SK-N-SH (cell line): ENCODE results near the gene FGD3. TPM values are rescaled to one million over a fixed set of nuclear protein-coding genes. Genes with fewer than 3 reads are reported as not detected.

Experiments used
- CTCF ChIA-PET: fragments of 300-600, 350-600 bp; formaldehyde crosslinking; extraction: SDS; loops from one replicate; lab custom pipeline; 2021; lab: Yijun Ruan, JAX
- POLR2A ChIA-PET: fragments of 350-600 bp; sonication (Branson Sonifier 250); formaldehyde crosslinking; extraction: SDS; loops from one replicate; lab custom pipeline; 2020; ENCODE audit warnings: antibody characterized with exemption, inconsistent platforms; lab: Yijun Ruan, JAX
- DNase-seq: peaks from one replicate; pipeline ENCODE4 v3.0.0; 2012
- H2AFZ ChIP-seq: fragments of 200-600 bp; sonication (generic); 2 replicates; pipeline ENCODE4 v1.8.1; 2016; ENCODE audit warnings: antibody characterized with exemption, mild to moderate bottlenecking, low read depth
- H3F3A ChIP-seq: fragments of 200-600 bp; sonication (generic); replicated peaks from 2 replicates; pipeline ENCODE3; 2016; ENCODE audit warnings: antibody characterized with exemption, mild to moderate bottlenecking; ENCODE audit not compliant: insufficient read depth
- H3K27ac ChIP-seq, 2 experiments: fragments of 200-500 bp in 1 of 2; fragments of 200-600 bp in 1 of 2; sonication (Bioruptor generic) in 1 of 2; sonication (generic), shearing (Covaris generic) in 1 of 2; 2 replicates each; pipeline versions ENCODE4 v1.5.1 to v1.6.1; 2014 to 2016; ENCODE audit warnings: low read depth in 2 of 2, inconsistent platforms in 1 of 2, low read length in 1 of 2, mild to moderate bottlenecking in 1 of 2, mixed read lengths in 1 of 2
- H3K27me3 ChIP-seq: fragments of 200-600 bp; sonication (generic), shearing (Covaris generic); 2 replicates; pipeline ENCODE4 v1.6.1; 2016; ENCODE audit warnings: mixed run types; ENCODE audit not compliant: insufficient read depth
- H3K36me3 ChIP-seq, 2 experiments: fragments of 200-500 bp in 1 of 2; fragments of 200-600 bp in 1 of 2; sonication (Bioruptor generic) in 1 of 2; sonication (generic) in 1 of 2; replicated peaks in 1 of 2; 2 replicates each; pipeline versions ENCODE3 to v1.5.1; 2014 to 2016; ENCODE audit warnings: low read length in 1 of 2, mild to moderate bottlenecking in 1 of 2; ENCODE audit not compliant: insufficient read depth in 2 of 2, control insufficient read depth in 1 of 2
- H3K4me1 ChIP-seq, 2 experiments: fragments of 200-500 bp in 1 of 2; fragments of 200-600 bp in 1 of 2; sonication (Bioruptor generic) in 1 of 2; sonication (generic), shearing (Covaris generic) in 1 of 2; 2 replicates each; pipeline versions ENCODE4 v1.5.1 to v1.6.1; 2014 to 2016; ENCODE audit warnings: low read depth in 1 of 2, low read length in 1 of 2, mixed run types in 1 of 2; ENCODE audit not compliant: insufficient read depth in 2 of 2, control insufficient read depth in 1 of 2
- H3K4me2 ChIP-seq: fragments of 200-600 bp; sonication (generic), shearing (Covaris generic); 2 replicates; pipeline ENCODE4 v1.6.1; 2017; ENCODE audit warnings: mixed run types
- H3K4me3 ChIP-seq, 2 experiments: fragments of 200-500 bp in 1 of 2; fragments of 200-600 bp in 1 of 2; sonication (Bioruptor generic) in 1 of 2; sonication (generic), shearing (Covaris generic) in 1 of 2; 2 replicates each; pipeline versions ENCODE4 v1.5.1 to v1.8.1; 2014 to 2016; ENCODE audit warnings: low read depth in 2 of 2, inconsistent platforms in 1 of 2, low read length in 1 of 2, mild to moderate bottlenecking in 1 of 2, mixed read lengths in 1 of 2, moderate library complexity in 1 of 2
- H3K79me2 ChIP-seq: fragments of 200-600 bp; sonication (generic); 2 replicates; pipeline ENCODE4 v1.8.1; 2017; ENCODE audit warnings: mild to moderate bottlenecking; ENCODE audit not compliant: insufficient read depth
- H3K9ac ChIP-seq: fragments of 200-600 bp; sonication (generic); 2 replicates; pipeline ENCODE4 v1.6.1; 2017; ENCODE audit warnings: mixed run types
- H3K9me2 ChIP-seq: fragments of 200-600 bp; sonication (generic); 2 replicates; pipeline ENCODE4 v1.6.1; 2017; ENCODE audit warnings: mixed run types
- H3K9me3 ChIP-seq: fragments of 200-600 bp; sonication (generic); 2 replicates; pipeline ENCODE4 v1.6.1; 2017; ENCODE audit warnings: mixed run types, mild to moderate bottlenecking, moderate library complexity
- H4K20me1 ChIP-seq: fragments of 200-600 bp; sonication (generic); 2 replicates; pipeline ENCODE4 v1.6.1; 2017; ENCODE audit warnings: mild to moderate bottlenecking, mixed run types; ENCODE audit not compliant: insufficient read depth
- ELF1 ChIP-seq: IDR thresholded peaks from 2 replicates; pipeline ENCODE4 v1.4.0; 2012
- EZH2phosphoT487 ChIP-seq: fragments of 200-600 bp; sonication (generic); IDR thresholded peaks from 2 replicates; pipeline ENCODE4 v1.6.1; 2017; ENCODE audit warnings: low read depth, mixed run types, mild to moderate bottlenecking, antibody characterized with exemption, moderate library complexity, borderline replicate concordance
- FOXJ3 ChIP-seq: sonication (generic); formaldehyde crosslinking; IDR thresholded peaks from 2 replicates; pipeline ENCODE4 v1.5.1; 2020; ENCODE audit warnings: mild to moderate bottlenecking, missing genetic modification reagents
- FOXM1 ChIP-seq: IDR thresholded peaks from 2 replicates; pipeline ENCODE4 v1.4.0; 2012; ENCODE audit warnings: low read depth, mild to moderate bottlenecking
- JUND ChIP-seq: IDR thresholded peaks from 2 replicates; pipeline ENCODE4 v1.4.0; 2012
- MEF2A ChIP-seq: IDR thresholded peaks from 2 replicates; pipeline ENCODE4 v1.4.0; 2012; ENCODE audit warnings: low read depth, borderline replicate concordance
- NRF1 ChIP-seq: IDR thresholded peaks from 2 replicates; pipeline ENCODE4 v1.6.1; 2012; ENCODE audit warnings: low read depth, mild to moderate bottlenecking, low read length
- POLR2AphosphoS5 ChIP-seq: IDR thresholded peaks from 2 replicates; pipeline ENCODE4 v1.6.1; 2012; ENCODE audit warnings: low read depth, low read length
- SIN3A ChIP-seq: IDR thresholded peaks from 2 replicates; pipeline ENCODE4 v1.6.1; 2012; ENCODE audit warnings: low read depth, mild to moderate bottlenecking, low read length, moderate library complexity, borderline replicate concordance
- WGBS: methylation state at CpG from one replicate; pipeline ENCODE4 v1.1.6; 2017; ENCODE audit warnings: low lambda C conversion rate; 5-methylcytosine and 5-hydroxymethylcytosine counted together
- polyA plus RNA-seq, 3 experiments: library from polyadenylated mRNA; depleted of rRNA; stranded (reverse); fragments of >200 nt; gene quantifications; 2 replicates each; pipeline ENCODE4 v1.2.3, GENCODE V29; 2012
- TF ChIP-seq, protein P1 (sequence below): IDR thresholded peaks from 2 replicates; pipeline ENCODE4 v1.4.0; 2012; ENCODE audit warnings: low read depth
- TF ChIP-seq, protein P2 (sequence below): IDR thresholded peaks from 2 replicates; pipeline ENCODE4 v1.4.0; 2012; ENCODE audit warnings: low read depth, borderline replicate concordance
- TF ChIP-seq, protein P3 (sequence below): fragments of 150-350 bp; IDR thresholded peaks from 2 replicates; pipeline ENCODE4 v1.6.1; 2017; ENCODE audit warnings: antibody characterized with exemption, low read length, low read depth, borderline replicate concordance

Gene FGD3
- polyA plus RNA-seq, 1 of the 3 experiments (the other 2 are of a cell fraction) = not detected

DNA sequence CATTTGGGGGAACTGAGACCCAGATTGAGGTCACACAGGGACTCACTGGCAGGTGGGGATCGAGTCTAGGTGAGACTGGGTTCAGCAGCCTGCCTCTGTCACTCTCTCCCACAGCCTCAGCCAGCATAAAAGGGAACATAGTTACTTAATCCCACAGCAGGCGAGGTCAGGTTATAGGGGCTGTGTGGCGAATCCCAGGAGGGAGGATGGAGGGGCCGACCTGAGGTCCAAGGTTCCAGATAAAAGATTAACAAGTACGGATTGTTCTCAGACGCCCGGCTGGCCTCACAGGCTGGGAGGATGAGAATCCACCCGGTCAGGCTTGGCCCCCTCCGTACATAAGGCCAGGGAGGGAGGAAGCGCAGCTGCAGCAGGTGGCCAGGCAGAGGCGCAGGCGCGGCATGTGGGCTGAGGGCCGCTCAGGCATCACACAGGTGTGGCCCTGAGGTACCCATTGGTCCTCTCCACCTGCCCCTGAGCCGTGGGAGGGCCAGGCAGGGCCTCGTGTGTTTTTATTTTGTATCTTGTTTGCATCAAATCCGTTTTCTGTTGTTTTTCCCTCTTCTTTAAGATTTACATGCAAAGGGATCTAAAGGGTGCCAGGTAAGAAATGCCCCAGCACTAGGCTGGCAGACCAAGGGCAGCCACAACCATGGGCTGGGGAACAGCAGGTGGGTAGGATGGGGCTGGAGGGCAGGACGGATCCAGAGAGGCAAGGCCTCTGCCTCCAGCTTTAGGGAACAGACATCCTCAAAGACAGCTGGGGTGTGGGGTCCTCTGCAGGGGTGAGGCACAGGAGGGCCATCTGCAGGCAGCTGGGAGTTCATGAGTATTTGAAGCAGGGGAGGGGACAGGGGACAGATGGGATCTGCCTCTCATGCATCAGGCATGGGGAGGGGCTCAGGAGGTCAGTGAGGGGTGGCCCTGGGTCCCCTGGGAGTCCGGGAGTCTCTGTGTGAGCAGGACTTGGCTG is 114.8 kb downstream of the FGD3 start:
- Histone ChIP-seq H3K4me1 (no peaks in the 10 kb centered on the region; a peak in 1 of 4 replicates), H3K9me3 (no peaks in the 10 kb centered on the region), H3K9ac (no peak overlapping the region), H3K27me3 (no peaks in the 10 kb centered on the region)
- WGBS = 77% methylated on average over 18 of the region's 19 CpGs
- TF ChIP-seq, protein P1, sequence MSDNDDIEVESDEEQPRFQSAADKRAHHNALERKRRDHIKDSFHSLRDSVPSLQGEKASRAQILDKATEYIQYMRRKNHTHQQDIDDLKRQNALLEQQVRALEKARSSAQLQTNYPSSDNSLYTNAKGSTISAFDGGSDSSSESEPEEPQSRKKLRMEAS = no peak
- TF ChIP-seq, protein P2, sequence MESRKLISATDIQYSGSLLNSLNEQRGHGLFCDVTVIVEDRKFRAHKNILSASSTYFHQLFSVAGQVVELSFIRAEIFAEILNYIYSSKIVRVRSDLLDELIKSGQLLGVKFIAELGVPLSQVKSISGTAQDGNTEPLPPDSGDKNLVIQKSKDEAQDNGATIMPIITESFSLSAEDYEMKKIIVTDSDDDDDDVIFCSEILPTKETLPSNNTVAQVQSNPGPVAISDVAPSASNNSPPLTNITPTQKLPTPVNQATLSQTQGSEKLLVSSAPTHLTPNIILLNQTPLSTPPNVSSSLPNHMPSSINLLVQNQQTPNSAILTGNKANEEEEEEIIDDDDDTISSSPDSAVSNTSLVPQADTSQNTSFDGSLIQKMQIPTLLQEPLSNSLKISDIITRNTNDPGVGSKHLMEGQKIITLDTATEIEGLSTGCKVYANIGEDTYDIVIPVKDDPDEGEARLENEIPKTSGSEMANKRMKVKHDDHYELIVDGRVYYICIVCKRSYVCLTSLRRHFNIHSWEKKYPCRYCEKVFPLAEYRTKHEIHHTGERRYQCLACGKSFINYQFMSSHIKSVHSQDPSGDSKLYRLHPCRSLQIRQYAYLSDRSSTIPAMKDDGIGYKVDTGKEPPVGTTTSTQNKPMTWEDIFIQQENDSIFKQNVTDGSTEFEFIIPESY = no peak
- no peak for TF ChIP-seq EZH2phosphoT487
- no peak for TF ChIP-seq FOXJ3
- TF ChIP-seq MEF2A = no peak
- no peak for TF ChIP-seq ELF1
- TF ChIP-seq SIN3A = no peak
- no peak for TF ChIP-seq NRF1
- TF ChIP-seq, protein P3, sequence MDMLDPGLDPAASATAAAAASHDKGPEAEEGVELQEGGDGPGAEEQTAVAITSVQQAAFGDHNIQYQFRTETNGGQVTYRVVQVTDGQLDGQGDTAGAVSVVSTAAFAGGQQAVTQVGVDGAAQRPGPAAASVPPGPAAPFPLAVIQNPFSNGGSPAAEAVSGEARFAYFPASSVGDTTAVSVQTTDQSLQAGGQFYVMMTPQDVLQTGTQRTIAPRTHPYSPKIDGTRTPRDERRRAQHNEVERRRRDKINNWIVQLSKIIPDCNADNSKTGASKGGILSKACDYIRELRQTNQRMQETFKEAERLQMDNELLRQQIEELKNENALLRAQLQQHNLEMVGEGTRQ = no peak
- TF ChIP-seq JUND = no peak
- no peak for TF ChIP-seq POLR2AphosphoS5
- TF ChIP-seq FOXM1 = no peak
- TF ChIP-seq, all 33 proteins: peak for 0
- no peak overlapping the region for H3K27ac ChIP-seq
- no peaks in the 10 kb centered on the region for H3F3A ChIP-seq
- ChIA-PET POLR2A (interaction anchor here (0.6 kb wide), 1 partner anchor 46 kb away, joined by 4 read pairs; no protein-coding TSS in a partner anchor), CTCF (no interaction called here)
- H3K79me2 ChIP-seq = no peaks in the 10 kb centered on the region
- H3K36me3 ChIP-seq = no peaks in the 10 kb centered on the region
- no peak overlapping the region for H2AFZ ChIP-seq
- H3K4me2 ChIP-seq = no peak overlapping the region
- no peak for DNase-seq
- H3K4me3 ChIP-seq = no peak overlapping the region
- H4K20me1 ChIP-seq = no peaks in the 10 kb centered on the region
- no peaks in the 10 kb centered on the region for H3K9me2 ChIP-seq
